Osteoblast (primary cell): ENCODE data around the gene TERT. TPM values are rescaled to one million over a fixed set of nuclear protein-coding genes. Genes with fewer than 3 reads are reported as not detected.

Experiments used
- DNase-seq: peaks from one replicate; pipeline ENCODE4 v3.0.0; 2011; ENCODE audit warnings: low spot score, mixed read lengths; ENCODE audit not compliant: insufficient read length; ENCODE audit errors: missing footprints
- H2AFZ ChIP-seq: 2 replicates; pipeline ENCODE4 v1.6.0; 2011; ENCODE audit warnings: mild to moderate bottlenecking, low read length
- H3K27ac ChIP-seq: 2 replicates; pipeline ENCODE4 v1.5.1; 2011; ENCODE audit warnings: mild to moderate bottlenecking, low read depth, low read length, moderate library complexity
- H3K27me3 ChIP-seq: 2 replicates; pipeline ENCODE4 v1.6.0; 2012; ENCODE audit warnings: mild to moderate bottlenecking, control low read depth, inconsistent platforms, low read length, moderate library complexity; ENCODE audit not compliant: insufficient read depth
- H3K36me3 ChIP-seq: 2 replicates; pipeline ENCODE4 v1.5.1; 2011; ENCODE audit warnings: mild to moderate bottlenecking, low read length, control low read depth, moderate library complexity; ENCODE audit not compliant: insufficient read depth
- H3K4me1 ChIP-seq: 2 replicates; pipeline ENCODE4 v1.5.1; 2011; ENCODE audit warnings: mild to moderate bottlenecking, low read length, control low read depth, moderate library complexity; ENCODE audit not compliant: insufficient read depth
- H3K4me2 ChIP-seq: 2 replicates; pipeline ENCODE4 v1.6.0; 2011; ENCODE audit warnings: mild to moderate bottlenecking, low read length; ENCODE audit not compliant: insufficient read depth
- H3K4me3 ChIP-seq: fragments of 200-600 bp; sonication (generic); 3 replicates; pipeline ENCODE4 v1.5.1; 2012; ENCODE audit warnings: mild to moderate bottlenecking, low read length, inconsistent platforms; ENCODE audit not compliant: insufficient read depth
- H3K79me2 ChIP-seq: 2 replicates; pipeline ENCODE4 v1.6.0; 2012; ENCODE audit warnings: mild to moderate bottlenecking, low read length, control low read depth, inconsistent platforms; ENCODE audit not compliant: insufficient read depth
- H3K9me3 ChIP-seq: 2 replicates; pipeline ENCODE4 v1.5.1; 2011; ENCODE audit warnings: low read depth, low read length, control low read depth
- H4K20me1 ChIP-seq: 2 replicates; pipeline ENCODE4 v1.6.0; 2012; ENCODE audit warnings: mild to moderate bottlenecking, low read length, control low read depth; ENCODE audit not compliant: insufficient read depth
- CTCF ChIP-seq: IDR thresholded peaks from 2 replicates; pipeline ENCODE4 v1.5.1; 2011; ENCODE audit warnings: mild to moderate bottlenecking, low read depth, low read length, moderate library complexity; ENCODE audit errors: extremely low read depth
- total RNA-seq: library from RNA; depleted of rRNA; stranded (reverse); fragments of >200 nt; gene quantifications from 2 replicates; pipeline ENCODE4 v1.2.3, GENCODE V29; 2012

TERT gene
- total RNA-seq, 1 donor, result not detected

GRCh38 chr5:1279443-1280151, 15.3 kb downstream of the TERT start:
- Histone ChIP-seq H4K20me1 (no peaks in the 10 kb centered on the region), H3K27me3 (no peaks in the 10 kb centered on the region), H2AFZ (no peak overlapping the region), H3K36me3 (no peaks in the 10 kb centered on the region), H3K4me1 (no peaks in the 10 kb centered on the region), H3K4me3 (no peak overlapping the region), H3K4me2 (no peak overlapping the region), H3K9me3 (no peaks in the 10 kb centered on the region), H3K79me2 (no peaks in the 10 kb centered on the region), H3K27ac (no peak overlapping the region)
- TF ChIP-seq CTCF, result no peak
- peak; percentile 86 for DNase-seq

- H3K27ac ChIP-seq, result no peak overlapping the region
- H3K79me2 ChIP-seq, result no peaks in the 10 kb centered on the region
- no peak overlapping the region for H3K4me3 ChIP-seq
- no peaks in the 10 kb centered on the region for H3K36me3 ChIP-seq
- no peak for TF ChIP-seq CTCF
- H2AFZ ChIP-seq, result no peak overlapping the region
- no peaks in the 10 kb centered on the region for H3K9me3 ChIP-seq
- no peak overlapping the region for H3K4me2 ChIP-seq
- no peaks in the 10 kb centered on the region for H4K20me1 ChIP-seq
- H3K4me1 ChIP-seq, result no peaks in the 10 kb centered on the region
- H3K27me3 ChIP-seq, result no peaks in the 10 kb centered on the region
- no peak for DNase-seq
These were observed 16.0 kb downstream of the TERT start for GRCh38 chr5:1278656-1279442.

GRCh38 chr5:1278216-1278615, 16.7 kb downstream of the TERT start:
- no peak overlapping the region for H3K4me3 ChIP-seq
- no peak for DNase-seq

More at GRCh38 chr5:1278216-1278615, 16.7 kb downstream of the TERT start:
- Histone ChIP-seq H3K4me2 (no peak overlapping the region), H3K27me3 (no peaks in the 10 kb centered on the region), H3K4me1 (no peaks in the 10 kb centered on the region), H3K36me3 (no peaks in the 10 kb centered on the region), H3K79me2 (no peaks in the 10 kb centered on the region), H3K9me3 (no peaks in the 10 kb centered on the region), H2AFZ (no peak overlapping the region), H4K20me1 (no peaks in the 10 kb centered on the region), H3K27ac (no peak overlapping the region)
- TF ChIP-seq CTCF, result no peak
